SKM-1 treated with dmso at 0.1 percent for 144 hours (cell line): ENCODE results near the gene ADAD2.

Source experiments
- DNase-seq: peaks from one replicate; lab custom pipeline; 2025; ENCODE audit not compliant: unreplicated experiment; lab: John Stamatoyannopoulos, UW

The ADAD2 gene

GRCh38 chr16:84176192-84177053, 14.5 kb upstream of the ADAD2 start:
- DNase-seq: no peak

- no peak for DNase-seq
These were observed 13.2 kb upstream of the ADAD2 start for GRCh38 chr16:84177741-84178073.

- no peak for DNase-seq
These were observed 12.7 kb upstream of the ADAD2 start for GRCh38 chr16:84178146-84178765.

- DNase-seq: no peak
These were observed 11.9 kb upstream of the ADAD2 start for GRCh38 chr16:84178892-84179611.

- no peak for DNase-seq
These were observed 11.2 kb upstream of the ADAD2 start for GRCh38 chr16:84179612-84180320.

- DNase-seq: no peak
These were observed 10.3 kb upstream of the ADAD2 start for GRCh38 chr16:84180519-84181140.

- DNase-seq: no peak
These were observed 9.6 kb upstream of the ADAD2 start for GRCh38 chr16:84181144-84181915.

- no peak for DNase-seq
These were observed 8.9 kb upstream of the ADAD2 start for GRCh38 chr16:84182104-84182503.

GRCh38 chr16:84182680-84183571, 8.0 kb upstream of the ADAD2 start:
- DNase-seq: no peak

- no peak for DNase-seq
These were observed 7.4 kb upstream of the ADAD2 start for GRCh38 chr16:84183572-84183875.

- no peak for DNase-seq
These were observed 6.9 kb upstream of the ADAD2 start for GRCh38 chr16:84183911-84184591.

GRCh38 chr16:84184775-84185174, 6.2 kb upstream of the ADAD2 start:
- DNase-seq: no peak

- DNase-seq: peak; percentile 86
These were observed 4.1 kb upstream of the ADAD2 start, which contains the start of gene TAF1C for GRCh38 chr16:84186685-84187437. Gene TAF1C, minus strand, starts transcription at chr16:84187057. Its CDS starts 2,069 bp downstream, at chr16:84184988.

- no peak for DNase-seq
These were observed 509 bp downstream of the ADAD2 start for GRCh38 chr16:84191466-84191865.

- no peak for DNase-seq
These were observed 2.5 kb downstream of the ADAD2 start for GRCh38 chr16:84193480-84193879.

- DNase-seq: no peak
These were observed 3.1 kb downstream of the ADAD2 start for GRCh38 chr16:84194018-84194417.

GRCh38 chr16:84194470-84195200, 3.7 kb downstream of the ADAD2 start:
- no peak for DNase-seq
